Neural progenitor cell (in vitro differentiated cells): ENCODE measurements around the gene PEAR1. TPM values are rescaled to one million over a fixed set of nuclear protein-coding genes. Genes with fewer than 3 reads are reported as not detected.
A peak's percentile ranks its signal among the peaks of the same experiment; 100 is the strongest.

ENCODE experiments used
- DNase-seq: peaks from one replicate; pipeline ENCODE4 v3.0.0-alpha.2; 2016; ENCODE audit warnings: low spot score
- H2AFZ ChIP-seq: fragments of 200-600 bp; sonication (generic); replicated peaks from 2 replicates; pipeline ENCODE4 v1.6.1; 2016; ENCODE audit warnings: antibody characterized with exemption
- H3F3A ChIP-seq: fragments of 200-600 bp; sonication (generic); 2 replicates; pipeline ENCODE4 v1.6.1; 2016; ENCODE audit warnings: antibody characterized with exemption, low read depth
- H3K27ac ChIP-seq: fragments of 200-600 bp; sonication (generic); 2 replicates; pipeline ENCODE4 v1.5.1; 2016; ENCODE audit warnings: mild to moderate bottlenecking
- H3K27me3 ChIP-seq: fragments of 200-600 bp; sonication (generic); 2 replicates; pipeline ENCODE4 v1.6.1; 2016; ENCODE audit warnings: mild to moderate bottlenecking, moderate library complexity
- H3K36me3 ChIP-seq: fragments of 200-600 bp; sonication (generic); 2 replicates; pipeline ENCODE4 v1.5.1; 2016
- H3K4me1 ChIP-seq: fragments of 200-600 bp; sonication (generic); 2 replicates; pipeline ENCODE4 v1.6.1; 2016; ENCODE audit warnings: mixed run types
- H3K4me2 ChIP-seq: fragments of 200-600 bp; sonication (generic); 2 replicates; pipeline ENCODE4 v1.6.1; 2016
- H3K4me3 ChIP-seq: fragments of 200-600 bp; sonication (generic); 2 replicates; pipeline ENCODE4 v1.5.1; 2016
- H3K79me2 ChIP-seq: fragments of 200-600 bp; sonication (generic); 2 replicates; pipeline ENCODE4 v1.6.1; 2016; ENCODE audit warnings: low read depth
- H3K9ac ChIP-seq: fragments of 200-600 bp; sonication (generic); 2 replicates; pipeline ENCODE4 v1.6.1; 2016
- H3K9me3 ChIP-seq: fragments of 200-600 bp; sonication (generic); 2 replicates; pipeline ENCODE4 v1.5.1; 2016; ENCODE audit warnings: low read depth
- H4K20me1 ChIP-seq: fragments of 200-600 bp; sonication (generic); 2 replicates; pipeline ENCODE4 v1.6.1; 2016; ENCODE audit warnings: low read depth
- H3K27ac Mint-ChIP-seq: 3 replicates; pipeline ENCODE4 v1.8.0; 2021; ENCODE audit warnings: mixed read lengths
- H3K27me3 Mint-ChIP-seq: 2 replicates; pipeline ENCODE4 v1.8.0; 2022; ENCODE audit warnings: low read depth, mild to moderate bottlenecking, inconsistent platforms, moderate library complexity, mixed read lengths; ENCODE audit not compliant: insufficient read depth
- H3K36me3 Mint-ChIP-seq: 3 replicates; pipeline ENCODE4 v1.8.0; 2021; ENCODE audit warnings: mixed read lengths
- H3K4me1 Mint-ChIP-seq: 3 replicates; pipeline ENCODE4 v1.8.0; 2021; ENCODE audit warnings: mixed read lengths
- H3K4me3 Mint-ChIP-seq: 3 replicates; pipeline ENCODE4 v1.8.0; 2021; ENCODE audit warnings: mild to moderate bottlenecking, moderate library complexity, mixed read lengths
- H3K9me3 Mint-ChIP-seq: 3 replicates; pipeline ENCODE4 v1.8.0; 2020; ENCODE audit warnings: mixed read lengths
- CTCF ChIP-seq: fragments of 200-600 bp; sonication (generic); IDR thresholded peaks from 2 replicates; pipeline ENCODE4 v1.5.1; 2017; ENCODE audit warnings: antibody characterized with exemption, mild to moderate bottlenecking
- EZH2 ChIP-seq: fragments of 200-600 bp; sonication (generic); IDR thresholded peaks from 2 replicates; pipeline ENCODE4 v1.6.1; 2017; ENCODE audit warnings: antibody characterized with exemption, mild to moderate bottlenecking, moderate library complexity
- EZH2phosphoT487 ChIP-seq: fragments of 200-600 bp; sonication (generic); IDR thresholded peaks from 2 replicates; pipeline ENCODE4 v1.6.1; 2017; ENCODE audit warnings: antibody characterized with exemption
- total RNA-seq: library from RNA; depleted of rRNA; stranded (reverse); fragments of >200 nt; gene quantifications from 2 replicates; pipeline ENCODE4 v1.2.3, GENCODE V29; 2015; ENCODE audit warnings: low replicate concordance

Gene PEAR1
- total RNA-seq, 1 donor from 2014 or later = not detected

- peaks cover 10% of the 10 kb centered on the region for H3F3A ChIP-seq
- no peak overlapping the region for H3K27ac ChIP-seq
- H3K4me3 Mint-ChIP-seq = no peak overlapping the region
- no peak overlapping the region for H3K9ac ChIP-seq
- no peaks in the 10 kb centered on the region for H3K36me3 ChIP-seq
- H3K4me3 ChIP-seq = peak overlapping the region; percentile 37
- H3K79me2 ChIP-seq = no peaks in the 10 kb centered on the region
- TF ChIP-seq CTCF (no peak), EZH2phosphoT487 (no peak), EZH2 (no peak)
- no peaks in the 10 kb centered on the region for H3K9me3 Mint-ChIP-seq
- H3K36me3 Mint-ChIP-seq = no peaks in the 10 kb centered on the region
- peaks cover 17% of the 10 kb centered on the region for H3K4me1 ChIP-seq
- H3K9me3 ChIP-seq = no peaks in the 10 kb centered on the region
- H3K27ac Mint-ChIP-seq = no peak overlapping the region
- H3K27me3 ChIP-seq = peaks cover 68% of the 10 kb centered on the region
- peaks cover 6% of the 10 kb centered on the region for H4K20me1 ChIP-seq
- peak overlapping the region; percentile 48 for H3K4me2 ChIP-seq
- H3K4me1 Mint-ChIP-seq = peaks cover 41% of the 10 kb centered on the region
- H3K27me3 Mint-ChIP-seq = peaks cover 39% of the 10 kb centered on the region
- DNase-seq = no peak
- H2AFZ ChIP-seq = peak overlapping the region; percentile 15
These were observed 483 bp downstream of the PEAR1 start for GRCh38 chr1:156894001-156894400.

- Histone ChIP-seq H3F3A (peaks cover 8% of the 10 kb centered on the region), H3K27ac (no peak overlapping the region), H3K4me2 (no peak overlapping the region), H3K9me3 (no peaks in the 10 kb centered on the region), H2AFZ (no peak overlapping the region), H3K4me1 (peaks cover 17% of the 10 kb centered on the region), H3K79me2 (no peaks in the 10 kb centered on the region), H3K27me3 (peaks cover 70% of the 10 kb centered on the region), H4K20me1 (peaks cover 6% of the 10 kb centered on the region), H3K4me3 (no peak overlapping the region), H3K36me3 (no peaks in the 10 kb centered on the region), H3K9ac (no peak overlapping the region)
- TF ChIP-seq EZH2 (no peak), CTCF (no peak), EZH2phosphoT487 (no peak)
- Mint-ChIP-seq H3K4me1 (peaks cover 41% of the 10 kb centered on the region), H3K27ac (no peak overlapping the region), H3K9me3 (no peaks in the 10 kb centered on the region), H3K36me3 (no peaks in the 10 kb centered on the region), H3K4me3 (no peak overlapping the region), H3K27me3 (peaks cover 39% of the 10 kb centered on the region)
- DNase-seq = no peak
These were observed 1.4 kb downstream of the PEAR1 start for GRCh38 chr1:156894711-156895454.

- TF ChIP-seq CTCF = no peak
- TF ChIP-seq EZH2 = peak; percentile 25
- H3K4me3 Mint-ChIP-seq = no peak overlapping the region
- H3F3A ChIP-seq = peaks cover 8% of the 10 kb centered on the region
- no peaks in the 10 kb centered on the region for H3K9me3 Mint-ChIP-seq
- no peaks in the 10 kb centered on the region for H3K36me3 ChIP-seq
- H3K4me2 ChIP-seq = no peak overlapping the region
- no peaks in the 10 kb centered on the region for H3K36me3 Mint-ChIP-seq
- peaks cover 6% of the 10 kb centered on the region for H4K20me1 ChIP-seq
- H3K27me3 Mint-ChIP-seq = peaks cover 34% of the 10 kb centered on the region
- H3K27ac Mint-ChIP-seq = no peak overlapping the region
- H3K4me3 ChIP-seq = no peak overlapping the region
- H3K27ac ChIP-seq = no peak overlapping the region
- peaks cover 44% of the 10 kb centered on the region for H3K4me1 Mint-ChIP-seq
- H3K27me3 ChIP-seq = peaks cover 67% of the 10 kb centered on the region
- H2AFZ ChIP-seq = no peak overlapping the region
- no peaks in the 10 kb centered on the region for H3K79me2 ChIP-seq
- H3K9ac ChIP-seq = no peak overlapping the region
- H3K9me3 ChIP-seq = no peaks in the 10 kb centered on the region
- no peak for DNase-seq
- H3K4me1 ChIP-seq = peaks cover 17% of the 10 kb centered on the region
These were observed 1.9 kb downstream of the PEAR1 start for GRCh38 chr1:156895455-156895812.
